GM23338 (cell line): ENCODE measurements around the gene GMEB2. TPM values are rescaled to one million over a fixed set of nuclear protein-coding genes. Genes with fewer than 3 reads are reported as not detected.

Experiments used
- ATAC-seq: fragments of 200-7000 bp; cut with Tn5 transposase; 3 replicates; pipeline ENCODE4 v1.9.1; 2020
- DNase-seq: peaks from one replicate; pipeline ENCODE4 v3.0.0-alpha.2; 2015; ENCODE audit warnings: low spot score
- H2AFZ ChIP-seq: fragments of 200-600 bp; sonication (generic); 2 replicates; pipeline ENCODE4 v1.8.0; 2016; ENCODE audit warnings: antibody characterized with exemption, mild to moderate bottlenecking, moderate library complexity
- H3F3A ChIP-seq: fragments of 200-600 bp; sonication (generic); replicated peaks from 2 replicates; pipeline ENCODE4 v1.8.0; 2017; ENCODE audit warnings: antibody characterized with exemption, mixed run types, low read depth
- H3K27ac ChIP-seq: fragments of 200-600 bp; sonication (generic); 2 replicates; pipeline ENCODE4 v1.6.1; 2016; ENCODE audit warnings: low read depth
- H3K27me3 ChIP-seq: fragments of 200-600 bp; sonication (generic); 2 replicates; pipeline ENCODE4 v1.8.0; 2016; ENCODE audit warnings: mild to moderate bottlenecking, mixed run types, moderate library complexity; ENCODE audit not compliant: insufficient read depth
- H3K36me3 ChIP-seq: fragments of 200-600 bp; sonication (generic); 2 replicates; pipeline ENCODE4 v1.8.0; 2016; ENCODE audit warnings: mild to moderate bottlenecking; ENCODE audit not compliant: insufficient read depth
- H3K4me1 ChIP-seq: fragments of 200-600 bp; sonication (generic); 2 replicates; pipeline ENCODE4 v1.8.0; 2016; ENCODE audit warnings: mild to moderate bottlenecking, moderate library complexity; ENCODE audit not compliant: insufficient read depth
- H3K4me2 ChIP-seq: fragments of 200-600 bp; sonication (generic); 2 replicates; pipeline ENCODE4 v1.7.1; 2017; ENCODE audit warnings: mixed run types
- H3K4me3 ChIP-seq: fragments of 200-600 bp; sonication (generic); 2 replicates; pipeline ENCODE4 v1.6.1; 2016; ENCODE audit warnings: mixed run types
- H3K79me2 ChIP-seq: fragments of 200-600 bp; sonication (generic); replicated peaks from 2 replicates; pipeline ENCODE4 v1.8.0; 2017; ENCODE audit warnings: mild to moderate bottlenecking; ENCODE audit not compliant: insufficient read depth
- H3K9me2 ChIP-seq: fragments of 200-600 bp; sonication (generic); 2 replicates; pipeline ENCODE4 v1.8.0; 2017; ENCODE audit not compliant: insufficient read depth
- H4K20me1 ChIP-seq: fragments of 200-600 bp; sonication (generic); replicated peaks from 2 replicates; pipeline ENCODE4 v1.8.0; 2017; ENCODE audit warnings: mild to moderate bottlenecking; ENCODE audit not compliant: insufficient read depth
- H3K27ac Mint-ChIP-seq: 2 replicates; pipeline ENCODE4 v1.8.0; 2020; ENCODE audit warnings: inconsistent platforms, mild to moderate bottlenecking, moderate library complexity, mixed read lengths
- H3K27me3 Mint-ChIP-seq: 3 replicates; pipeline ENCODE4 v1.8.0; 2022; ENCODE audit warnings: low read depth, mild to moderate bottlenecking, moderate library complexity, mixed read lengths, inconsistent platforms; ENCODE audit not compliant: insufficient read depth, poor library complexity
- H3K36me3 Mint-ChIP-seq: 3 replicates; pipeline ENCODE4 v1.8.0; 2021; ENCODE audit warnings: low read depth, mild to moderate bottlenecking, inconsistent platforms, moderate library complexity, mixed read lengths
- H3K4me1 Mint-ChIP-seq: 3 replicates; pipeline ENCODE4 v1.8.0; 2020; ENCODE audit warnings: mild to moderate bottlenecking, inconsistent platforms, mixed read lengths
- H3K4me3 Mint-ChIP-seq: 3 replicates; pipeline ENCODE4 v1.8.0; 2021; ENCODE audit warnings: moderate library complexity, mild to moderate bottlenecking, inconsistent platforms, mixed read lengths
- H3K9me3 Mint-ChIP-seq: 3 replicates; pipeline ENCODE4 v1.8.0; 2020; ENCODE audit warnings: moderate library complexity, mild to moderate bottlenecking, inconsistent platforms, mixed read lengths
- EZH2 ChIP-seq: fragments of 200-600 bp; sonication (generic); IDR thresholded peaks from one replicate; pipeline ENCODE4 v1.8.0; 2017; ENCODE audit warnings: antibody characterized with exemption, mild to moderate bottlenecking, low read depth; ENCODE audit not compliant: unreplicated experiment
- NANOG ChIP-seq: IDR thresholded peaks from 2 replicates; pipeline ENCODE4 v1.6.1; 2016; ENCODE audit warnings: antibody characterized with exemption, borderline replicate concordance
- ZNF331 ChIP-seq: fragments of 250-450 bp; sonication (Bioruptor Pico); IDR thresholded peaks from 2 replicates; pipeline ENCODE4 v1.5.0; 2020; ENCODE audit warnings: low read depth, mild to moderate bottlenecking, moderate library complexity
- polyA plus RNA-seq: library from polyadenylated mRNA; unstranded; fragments of >200 nt; fragmentation: Nextera tagmentation; extraction: Ambion mirVana; gene quantifications from 2 replicates; pipeline ENCODE4 v1.2.1, GENCODE V29; 2016
- total RNA-seq: library from RNA; depleted of rRNA; stranded (reverse); fragments of >200 nt; shearing (Covaris generic); gene quantifications from 2 replicates; pipeline ENCODE4 v1.2.3, GENCODE V29; 2014
- TF ChIP-seq, protein P1 (sequence below), 2 experiments: fragments of 200-600 bp in 1 of 2; sonication (generic) in 1 of 2; conservative IDR thresholded peaks; 2 replicates each; pipeline versions ENCODE4 v1.5.1 to v1.6.1; 2016 to 2017; ENCODE audit warnings: antibody characterized with exemption in 2 of 2, low read depth in 2 of 2, mild to moderate bottlenecking in 2 of 2, moderate library complexity in 1 of 2
- TF ChIP-seq, protein P2 (sequence below): IDR thresholded peaks from one replicate; pipeline ENCODE4 v1.6.1; 2018; ENCODE audit warnings: antibody characterized with exemption; ENCODE audit not compliant: unreplicated experiment
- TF ChIP-seq, protein P3 (sequence below): IDR thresholded peaks from 2 replicates; pipeline ENCODE4 v1.6.1; 2016; ENCODE audit warnings: antibody characterized with exemption

The GMEB2 gene
- total and polyA plus RNA-seq, 2 experiments from 2014 or later: 4.4 to 20.6 TPM

DNA sequence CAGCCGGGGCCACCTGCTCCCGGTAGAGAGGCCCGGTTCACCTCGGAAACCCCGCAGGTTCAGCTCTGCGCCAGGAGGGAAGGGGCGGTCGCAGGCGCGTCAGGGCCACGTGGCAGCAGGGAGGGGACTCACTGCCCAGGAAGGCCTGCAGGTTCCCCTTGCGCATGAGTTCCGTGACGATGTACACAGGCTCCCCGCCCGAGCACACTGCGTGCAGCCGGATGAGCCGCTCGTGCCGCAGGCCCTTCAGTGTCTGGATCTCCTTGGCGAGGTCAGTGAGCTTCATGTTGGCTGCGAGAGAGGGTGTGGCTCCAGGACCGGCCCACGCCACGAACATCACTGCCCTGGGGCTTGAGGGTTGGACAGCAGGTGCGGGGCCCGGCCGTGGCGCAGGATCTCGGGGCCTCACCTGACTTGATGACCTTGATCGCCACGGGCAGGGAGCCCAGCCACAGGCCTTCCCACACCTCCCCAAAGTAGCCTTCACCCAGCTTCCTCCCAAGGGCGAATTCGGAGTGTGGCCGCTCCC is 84.8 kb downstream of the GMEB2 start (continued):
- TF ChIP-seq ZNF331: no peak
- TF ChIP-seq, protein P1, sequence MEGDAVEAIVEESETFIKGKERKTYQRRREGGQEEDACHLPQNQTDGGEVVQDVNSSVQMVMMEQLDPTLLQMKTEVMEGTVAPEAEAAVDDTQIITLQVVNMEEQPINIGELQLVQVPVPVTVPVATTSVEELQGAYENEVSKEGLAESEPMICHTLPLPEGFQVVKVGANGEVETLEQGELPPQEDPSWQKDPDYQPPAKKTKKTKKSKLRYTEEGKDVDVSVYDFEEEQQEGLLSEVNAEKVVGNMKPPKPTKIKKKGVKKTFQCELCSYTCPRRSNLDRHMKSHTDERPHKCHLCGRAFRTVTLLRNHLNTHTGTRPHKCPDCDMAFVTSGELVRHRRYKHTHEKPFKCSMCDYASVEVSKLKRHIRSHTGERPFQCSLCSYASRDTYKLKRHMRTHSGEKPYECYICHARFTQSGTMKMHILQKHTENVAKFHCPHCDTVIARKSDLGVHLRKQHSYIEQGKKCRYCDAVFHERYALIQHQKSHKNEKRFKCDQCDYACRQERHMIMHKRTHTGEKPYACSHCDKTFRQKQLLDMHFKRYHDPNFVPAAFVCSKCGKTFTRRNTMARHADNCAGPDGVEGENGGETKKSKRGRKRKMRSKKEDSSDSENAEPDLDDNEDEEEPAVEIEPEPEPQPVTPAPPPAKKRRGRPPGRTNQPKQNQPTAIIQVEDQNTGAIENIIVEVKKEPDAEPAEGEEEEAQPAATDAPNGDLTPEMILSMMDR (conservative IDR thresholded peaks at IDR 0.05; ENCODE audit: low read depth in 2 of 2): no peak
- TF ChIP-seq, protein P2, sequence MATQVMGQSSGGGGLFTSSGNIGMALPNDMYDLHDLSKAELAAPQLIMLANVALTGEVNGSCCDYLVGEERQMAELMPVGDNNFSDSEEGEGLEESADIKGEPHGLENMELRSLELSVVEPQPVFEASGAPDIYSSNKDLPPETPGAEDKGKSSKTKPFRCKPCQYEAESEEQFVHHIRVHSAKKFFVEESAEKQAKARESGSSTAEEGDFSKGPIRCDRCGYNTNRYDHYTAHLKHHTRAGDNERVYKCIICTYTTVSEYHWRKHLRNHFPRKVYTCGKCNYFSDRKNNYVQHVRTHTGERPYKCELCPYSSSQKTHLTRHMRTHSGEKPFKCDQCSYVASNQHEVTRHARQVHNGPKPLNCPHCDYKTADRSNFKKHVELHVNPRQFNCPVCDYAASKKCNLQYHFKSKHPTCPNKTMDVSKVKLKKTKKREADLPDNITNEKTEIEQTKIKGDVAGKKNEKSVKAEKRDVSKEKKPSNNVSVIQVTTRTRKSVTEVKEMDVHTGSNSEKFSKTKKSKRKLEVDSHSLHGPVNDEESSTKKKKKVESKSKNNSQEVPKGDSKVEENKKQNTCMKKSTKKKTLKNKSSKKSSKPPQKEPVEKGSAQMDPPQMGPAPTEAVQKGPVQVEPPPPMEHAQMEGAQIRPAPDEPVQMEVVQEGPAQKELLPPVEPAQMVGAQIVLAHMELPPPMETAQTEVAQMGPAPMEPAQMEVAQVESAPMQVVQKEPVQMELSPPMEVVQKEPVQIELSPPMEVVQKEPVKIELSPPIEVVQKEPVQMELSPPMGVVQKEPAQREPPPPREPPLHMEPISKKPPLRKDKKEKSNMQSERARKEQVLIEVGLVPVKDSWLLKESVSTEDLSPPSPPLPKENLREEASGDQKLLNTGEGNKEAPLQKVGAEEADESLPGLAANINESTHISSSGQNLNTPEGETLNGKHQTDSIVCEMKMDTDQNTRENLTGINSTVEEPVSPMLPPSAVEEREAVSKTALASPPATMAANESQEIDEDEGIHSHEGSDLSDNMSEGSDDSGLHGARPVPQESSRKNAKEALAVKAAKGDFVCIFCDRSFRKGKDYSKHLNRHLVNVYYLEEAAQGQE: no peak

DNA sequence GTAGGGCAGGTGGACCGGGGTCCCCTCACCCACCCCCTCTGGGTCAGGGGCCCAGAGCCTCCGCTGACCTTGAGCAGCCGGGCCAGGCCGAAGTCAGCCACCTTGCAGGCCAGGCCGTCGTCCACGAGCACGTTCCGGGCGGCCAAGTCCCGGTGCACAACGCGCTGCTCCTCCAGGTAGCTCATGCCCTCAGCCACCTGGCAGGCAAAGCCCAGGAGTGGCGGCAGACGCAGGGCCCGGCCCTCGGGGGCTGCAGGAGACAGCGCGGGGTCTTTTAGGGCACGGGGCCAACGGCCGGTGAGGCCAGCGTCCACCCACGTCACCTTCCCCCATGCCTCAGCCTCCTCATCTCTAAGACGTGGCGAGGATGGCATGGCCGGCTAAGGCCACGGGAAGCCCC is 85.5 kb downstream of the GMEB2 start:
- no peaks in the 10 kb centered on the region for H3K9me2 ChIP-seq
- no peaks in the 10 kb centered on the region for H3K79me2 ChIP-seq
- Mint-ChIP-seq H3K9me3 (no peaks in the 10 kb centered on the region; the same call in 2 of the 3 replicates), H3K4me1 (peaks cover 3% of the 10 kb centered on the region; the same call in 2 of the 3 replicates), H3K4me3 (no peak overlapping the region), H3K27me3 (peaks cover 8% of the 10 kb centered on the region), H3K36me3 (peaks cover 4% of the 10 kb centered on the region; the same call in 1 of the 3 replicates), H3K27ac (no peak overlapping the region)
- ATAC-seq: no peak
- H3K27me3 ChIP-seq: no peaks in the 10 kb centered on the region
- no peaks in the 10 kb centered on the region for H4K20me1 ChIP-seq
- no peaks in the 10 kb centered on the region for H3K36me3 ChIP-seq
- H2AFZ ChIP-seq: no peak overlapping the region
- no peaks in the 10 kb centered on the region for H3F3A ChIP-seq
- DNase-seq: no peak
- no peaks in the 10 kb centered on the region for H3K4me1 ChIP-seq
- H3K27ac ChIP-seq: no peak overlapping the region
- no peak overlapping the region for H3K4me2 ChIP-seq
- H3K4me3 ChIP-seq: no peak overlapping the region
- TF ChIP-seq, protein P3, sequence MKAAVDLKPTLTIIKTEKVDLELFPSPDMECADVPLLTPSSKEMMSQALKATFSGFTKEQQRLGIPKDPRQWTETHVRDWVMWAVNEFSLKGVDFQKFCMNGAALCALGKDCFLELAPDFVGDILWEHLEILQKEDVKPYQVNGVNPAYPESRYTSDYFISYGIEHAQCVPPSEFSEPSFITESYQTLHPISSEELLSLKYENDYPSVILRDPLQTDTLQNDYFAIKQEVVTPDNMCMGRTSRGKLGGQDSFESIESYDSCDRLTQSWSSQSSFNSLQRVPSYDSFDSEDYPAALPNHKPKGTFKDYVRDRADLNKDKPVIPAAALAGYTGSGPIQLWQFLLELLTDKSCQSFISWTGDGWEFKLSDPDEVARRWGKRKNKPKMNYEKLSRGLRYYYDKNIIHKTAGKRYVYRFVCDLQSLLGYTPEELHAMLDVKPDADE: no peak
- TF ChIP-seq, protein P2: no peak
- TF ChIP-seq EZH2: no peak
- TF ChIP-seq, protein P1 (conservative IDR thresholded peaks at IDR 0.05; ENCODE audit: low read depth in 2 of 2): no peak
- no peak for TF ChIP-seq NANOG
